OCI-LY3 (cell line): ENCODE results near the gene RAD51B.

Experiments used
- EZH2phosphoT487 ChIP-seq: fragments of 200-600 bp; shearing (Covaris generic); IDR thresholded peaks from 2 replicates; pipeline ENCODE4 v1.6.1; 2018; ENCODE audit warnings: antibody characterized with exemption, mixed run types, low read depth
- TF ChIP-seq, protein P1 (sequence below): fragments of 200-600, 300-600 bp; sonication (generic); IDR thresholded peaks from 2 replicates; pipeline ENCODE4 v1.5.1; 2014; ENCODE audit warnings: antibody characterized with exemption, low read length, low read depth

DNA sequence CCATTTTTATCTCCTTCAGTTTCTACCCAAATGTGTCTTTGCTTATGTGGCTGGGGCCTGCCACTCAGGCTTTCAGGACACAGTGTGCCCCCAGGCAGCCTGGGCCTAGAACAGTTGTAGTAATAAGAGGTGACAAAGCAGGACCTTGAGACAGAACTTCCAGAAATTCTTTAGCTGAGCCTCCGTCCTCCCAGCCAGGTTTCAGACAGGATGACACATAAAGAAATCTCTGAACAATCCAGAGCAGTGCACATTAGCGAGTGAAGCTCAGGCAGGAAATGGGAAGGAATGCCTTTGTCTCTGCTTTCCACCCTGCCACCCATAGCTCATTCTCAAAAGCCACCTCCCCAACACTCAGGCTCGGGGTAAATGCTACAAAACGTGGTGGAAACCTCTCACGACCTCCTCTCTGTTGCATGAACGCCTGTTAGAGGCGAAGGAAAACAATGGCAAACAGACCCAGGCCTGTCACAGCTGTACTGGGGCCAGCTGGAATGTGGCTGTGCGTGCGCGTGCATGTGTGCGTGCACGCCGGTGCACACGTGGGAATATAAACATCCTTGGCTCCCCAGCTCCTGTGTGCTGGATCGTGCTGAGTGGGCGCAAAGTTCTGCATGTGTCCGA is 686.6 kb downstream of the RAD51B start:
- TF ChIP-seq, protein P1, sequence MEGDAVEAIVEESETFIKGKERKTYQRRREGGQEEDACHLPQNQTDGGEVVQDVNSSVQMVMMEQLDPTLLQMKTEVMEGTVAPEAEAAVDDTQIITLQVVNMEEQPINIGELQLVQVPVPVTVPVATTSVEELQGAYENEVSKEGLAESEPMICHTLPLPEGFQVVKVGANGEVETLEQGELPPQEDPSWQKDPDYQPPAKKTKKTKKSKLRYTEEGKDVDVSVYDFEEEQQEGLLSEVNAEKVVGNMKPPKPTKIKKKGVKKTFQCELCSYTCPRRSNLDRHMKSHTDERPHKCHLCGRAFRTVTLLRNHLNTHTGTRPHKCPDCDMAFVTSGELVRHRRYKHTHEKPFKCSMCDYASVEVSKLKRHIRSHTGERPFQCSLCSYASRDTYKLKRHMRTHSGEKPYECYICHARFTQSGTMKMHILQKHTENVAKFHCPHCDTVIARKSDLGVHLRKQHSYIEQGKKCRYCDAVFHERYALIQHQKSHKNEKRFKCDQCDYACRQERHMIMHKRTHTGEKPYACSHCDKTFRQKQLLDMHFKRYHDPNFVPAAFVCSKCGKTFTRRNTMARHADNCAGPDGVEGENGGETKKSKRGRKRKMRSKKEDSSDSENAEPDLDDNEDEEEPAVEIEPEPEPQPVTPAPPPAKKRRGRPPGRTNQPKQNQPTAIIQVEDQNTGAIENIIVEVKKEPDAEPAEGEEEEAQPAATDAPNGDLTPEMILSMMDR = no peak
- no peak for TF ChIP-seq EZH2phosphoT487
